Raji (cell line): Measurements from ENCODE around the gene MTHFSD.

ENCODE experiments used
- POLR2A ChIP-seq: IDR thresholded peaks from 2 replicates; pipeline ENCODE4 v1.6.1; 2011; ENCODE audit warnings: low read depth, low read length, control low read depth; ENCODE audit not compliant: insufficient read depth

MTHFSD gene

DNA sequence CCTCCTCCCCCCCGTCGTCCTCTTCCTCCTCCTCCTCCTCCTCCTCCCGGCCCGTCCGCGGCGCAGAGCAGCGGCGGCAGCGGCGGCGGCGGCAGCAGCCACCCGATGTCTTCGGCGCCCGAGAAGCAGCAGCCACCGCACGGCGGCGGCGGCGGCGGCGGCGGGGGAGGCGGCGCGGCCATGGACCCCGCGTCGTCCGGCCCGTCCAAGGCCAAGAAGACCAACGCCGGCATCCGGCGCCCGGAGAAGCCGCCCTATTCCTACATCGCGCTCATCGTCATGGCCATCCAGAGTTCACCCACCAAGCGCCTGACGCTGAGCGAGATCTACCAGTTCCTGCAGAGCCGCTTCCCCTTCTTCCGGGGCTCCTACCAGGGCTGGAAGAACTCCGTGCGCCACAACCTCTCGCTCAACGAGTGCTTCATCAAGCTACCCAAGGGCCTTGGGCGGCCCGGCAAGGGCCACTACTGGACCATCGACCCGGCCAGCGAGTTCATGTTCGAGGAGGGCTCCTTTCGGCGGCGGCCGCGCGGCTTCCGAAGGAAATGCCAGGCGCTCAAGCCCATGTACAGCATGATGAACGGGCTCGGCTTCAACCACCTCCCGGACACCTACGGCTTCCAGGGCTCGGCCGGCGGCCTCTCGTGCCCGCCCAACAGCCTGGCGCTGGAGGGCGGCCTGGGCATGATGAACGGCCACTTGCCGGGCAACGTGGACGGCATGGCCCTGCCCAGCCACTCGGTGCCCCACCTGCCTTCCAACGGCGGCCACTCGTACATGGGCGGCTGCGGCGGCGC, 44.4 kb downstream of the MTHFSD start, which contains the start of gene FOXF1:
Gene FOXF1 (plus strand): TSS at position 63 of the 797 bp plus-strand sequence. CDS start 43 bp downstream, at position 106.
- TF ChIP-seq POLR2A, result no peak

DNA sequence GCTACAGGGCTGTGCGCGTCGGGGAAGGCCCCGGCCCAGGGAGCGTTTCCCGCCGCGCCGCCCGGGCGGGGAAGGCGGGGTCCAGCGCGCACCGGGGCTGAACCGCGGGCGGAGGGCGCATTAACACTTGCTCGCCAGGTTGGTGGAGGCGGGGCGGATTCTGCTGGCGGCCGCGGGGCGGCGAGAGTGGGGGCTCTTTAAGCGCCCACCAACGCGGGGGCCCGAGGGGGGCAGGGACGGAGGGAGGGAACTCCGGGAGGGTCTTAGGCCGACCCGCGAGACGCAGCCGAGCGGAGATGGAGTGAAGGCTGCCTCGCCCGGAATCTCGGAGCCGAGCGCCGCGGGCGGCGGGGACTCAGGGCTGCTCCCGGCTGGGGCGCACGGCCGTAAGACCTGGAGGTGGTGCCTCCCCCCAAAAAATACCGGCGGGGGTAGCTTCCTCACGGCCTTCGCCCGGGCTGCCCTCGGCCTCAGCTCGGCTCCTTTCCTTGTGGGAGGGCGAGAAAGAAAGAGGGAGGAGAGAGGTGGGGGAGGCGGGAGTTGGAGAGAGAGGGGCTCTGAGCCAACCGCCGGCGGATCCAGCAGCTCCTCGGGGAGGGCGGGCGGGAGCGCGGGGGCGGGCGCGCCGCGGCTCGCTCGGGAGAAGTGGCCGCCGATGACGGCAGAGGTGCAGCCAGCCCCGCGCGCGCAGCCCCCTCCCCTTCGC, 45.1 kb downstream of the MTHFSD start:
- TF ChIP-seq POLR2A, result no peak

DNA sequence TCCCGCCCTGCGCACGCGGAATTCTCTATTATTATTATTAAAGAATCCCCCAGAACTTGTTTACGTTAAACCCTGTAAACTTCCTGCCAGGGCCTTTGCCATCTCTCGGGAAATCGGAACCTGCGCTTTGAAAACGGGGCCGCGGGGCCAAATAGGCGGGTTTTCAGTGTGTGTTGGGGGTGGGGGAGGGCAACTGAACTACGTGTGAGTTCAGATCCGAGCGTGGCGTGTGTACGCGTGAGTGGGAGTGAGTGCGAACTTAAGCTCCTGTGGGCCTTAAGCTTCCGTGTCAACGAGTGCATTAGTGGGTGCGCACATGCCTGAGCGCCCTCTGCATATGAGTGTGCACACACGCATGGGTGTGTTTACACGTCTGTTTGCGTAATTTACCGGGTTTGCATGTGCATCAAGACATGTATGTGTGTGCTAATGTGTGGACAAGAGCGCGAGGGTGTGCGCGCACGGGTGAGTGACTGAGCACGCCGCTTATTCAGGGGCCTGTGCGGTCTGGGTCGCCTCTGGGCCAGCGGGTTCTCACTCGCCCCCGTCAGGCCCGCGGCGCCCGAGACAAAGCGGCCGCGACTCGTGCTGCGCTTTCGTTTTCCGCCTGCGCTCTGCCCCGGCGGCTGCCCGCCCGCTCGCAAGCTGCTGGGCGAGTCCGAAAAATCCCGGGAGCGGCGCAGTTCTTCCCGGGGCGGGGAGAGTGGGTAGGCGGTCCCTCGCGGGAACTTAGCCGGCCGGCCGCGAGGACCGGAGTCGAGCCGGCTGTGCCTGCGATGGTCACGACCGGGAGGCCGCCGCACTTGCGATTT, 45.9 kb downstream of the MTHFSD start:
- no peak for TF ChIP-seq POLR2A

DNA sequence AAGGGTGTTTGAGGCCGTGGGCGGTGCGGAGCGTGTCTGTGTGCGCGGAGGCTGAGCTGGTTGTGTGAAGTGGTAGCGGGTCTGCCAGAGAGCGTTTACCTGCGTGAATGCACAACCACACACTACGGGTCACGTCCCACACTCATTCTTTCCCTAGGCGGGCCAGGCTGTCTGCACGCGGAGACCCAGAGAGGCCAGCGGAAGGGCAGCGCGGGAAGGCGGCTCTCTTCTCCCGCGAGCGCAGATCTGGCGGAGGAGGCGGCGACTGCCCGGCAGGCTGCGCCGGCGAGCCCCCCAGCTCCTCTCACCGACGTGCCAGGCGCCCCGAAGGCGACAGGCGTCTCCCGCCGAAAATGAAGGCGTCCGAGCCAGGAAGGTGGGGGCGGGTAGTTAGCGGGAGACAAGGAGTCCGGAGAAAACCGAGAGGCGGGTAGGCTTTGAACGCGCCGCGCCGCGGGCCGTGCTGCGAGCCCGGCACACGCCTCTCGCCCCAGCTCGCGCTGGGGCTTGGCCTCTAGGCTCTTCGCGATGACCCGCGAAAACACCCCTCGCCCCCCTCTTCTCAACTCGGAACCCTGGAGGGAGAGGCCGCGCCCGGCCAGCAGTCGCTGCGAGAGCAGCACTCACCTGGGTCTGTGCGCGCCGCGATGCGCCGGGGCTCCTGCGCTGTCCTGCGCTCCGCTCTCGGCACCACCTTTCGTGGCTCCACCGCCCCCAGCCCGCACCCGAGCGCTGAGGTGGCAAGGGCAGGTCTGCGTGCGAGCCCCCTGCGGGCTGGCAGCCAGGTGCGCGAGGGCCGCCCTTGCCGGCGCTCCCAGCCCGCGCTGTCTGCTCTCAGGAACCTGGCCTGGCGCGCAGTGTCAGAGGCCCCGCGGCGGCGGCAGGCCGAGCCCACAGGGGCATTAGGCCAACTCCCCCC, 46.7 kb downstream of the MTHFSD start:
- TF ChIP-seq POLR2A, result no peak

DNA sequence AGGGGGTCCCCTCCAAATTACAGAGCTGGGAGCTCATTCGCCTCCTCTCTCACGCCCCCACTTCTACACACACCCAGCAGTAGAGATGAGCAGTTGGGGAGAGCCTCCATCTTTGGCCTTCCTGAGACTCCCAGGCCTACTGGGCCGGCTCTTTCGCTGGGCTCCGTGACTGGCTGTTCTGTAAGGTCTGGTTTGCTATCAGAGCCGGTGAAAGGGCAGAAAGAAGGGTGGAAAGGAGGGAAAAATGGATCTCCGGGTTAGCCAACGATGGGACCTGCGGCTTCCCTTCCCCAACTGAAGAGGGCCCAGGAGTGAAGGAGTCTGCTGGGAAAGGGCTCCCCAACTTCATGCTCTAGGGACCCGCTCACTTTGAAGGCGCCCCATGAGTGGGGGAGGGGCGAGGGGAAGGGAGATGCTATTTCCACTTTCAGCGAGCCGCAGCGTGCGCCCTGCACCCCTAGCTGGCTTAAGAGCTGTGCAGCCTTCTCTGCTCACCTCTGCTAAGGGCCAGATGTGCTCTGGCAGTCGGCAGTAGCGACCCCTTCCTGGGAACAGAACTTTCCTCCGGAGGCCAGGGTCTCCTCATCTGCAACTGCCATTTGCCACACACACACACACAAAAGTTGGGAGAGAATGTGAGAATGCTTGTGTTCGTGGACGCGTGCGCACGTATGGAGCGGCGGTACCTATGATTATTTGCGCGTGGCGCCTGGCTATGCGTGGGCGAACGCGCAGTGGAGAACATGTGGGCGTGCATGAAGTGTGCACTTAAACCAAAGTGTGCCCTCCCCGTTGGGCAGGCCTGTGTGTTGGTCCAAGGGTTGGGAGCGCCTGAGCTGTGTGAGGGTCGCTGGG, 47.6 kb downstream of the MTHFSD start:
- TF ChIP-seq POLR2A, result no peak

DNA sequence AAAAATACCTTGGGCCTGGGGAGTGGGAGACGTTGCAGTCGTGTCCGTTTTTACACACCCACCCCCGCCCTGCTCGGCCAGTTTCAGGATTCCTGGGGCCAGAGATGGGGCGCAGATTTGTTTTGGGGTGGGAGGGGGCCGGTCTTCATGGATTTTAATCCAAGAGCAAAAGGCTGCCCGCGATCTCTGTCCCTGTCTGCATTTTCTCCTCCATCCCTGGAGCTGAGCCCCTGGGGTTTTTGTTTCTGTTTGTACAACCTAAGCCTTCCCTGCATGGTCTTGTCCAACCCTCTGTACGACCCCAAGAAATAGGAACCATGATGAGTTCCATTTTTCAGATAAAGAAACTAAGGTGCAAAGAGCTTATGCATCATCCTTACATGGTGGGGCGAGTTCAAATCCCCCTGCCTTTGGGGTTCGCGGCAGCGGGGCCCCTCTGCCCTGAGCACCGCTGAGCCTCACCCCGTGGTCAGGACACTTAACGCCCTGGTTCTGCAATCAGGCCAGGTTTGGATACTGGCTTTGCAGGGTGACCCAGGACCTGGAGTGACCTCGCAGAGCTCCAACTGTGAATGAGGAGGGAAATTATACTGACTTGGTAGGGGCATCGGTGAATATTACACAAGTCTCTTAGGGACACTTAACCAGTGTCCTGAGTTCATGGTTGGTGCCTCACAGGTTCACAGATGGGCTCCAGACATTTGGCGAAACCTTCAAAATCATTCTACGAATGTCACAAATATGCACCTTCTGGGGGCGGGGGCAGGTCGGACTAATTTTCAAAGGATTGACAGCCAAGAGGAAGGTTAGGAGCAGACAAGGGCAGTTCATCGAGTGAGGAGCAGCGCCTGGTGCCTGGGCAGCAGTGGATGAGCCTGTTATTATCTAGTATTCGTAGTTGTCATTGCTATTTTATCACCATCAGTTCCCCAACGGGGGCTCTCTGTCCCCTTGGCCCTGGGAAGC, 48.9 kb downstream of the MTHFSD start:
- TF ChIP-seq POLR2A, result no peak

DNA sequence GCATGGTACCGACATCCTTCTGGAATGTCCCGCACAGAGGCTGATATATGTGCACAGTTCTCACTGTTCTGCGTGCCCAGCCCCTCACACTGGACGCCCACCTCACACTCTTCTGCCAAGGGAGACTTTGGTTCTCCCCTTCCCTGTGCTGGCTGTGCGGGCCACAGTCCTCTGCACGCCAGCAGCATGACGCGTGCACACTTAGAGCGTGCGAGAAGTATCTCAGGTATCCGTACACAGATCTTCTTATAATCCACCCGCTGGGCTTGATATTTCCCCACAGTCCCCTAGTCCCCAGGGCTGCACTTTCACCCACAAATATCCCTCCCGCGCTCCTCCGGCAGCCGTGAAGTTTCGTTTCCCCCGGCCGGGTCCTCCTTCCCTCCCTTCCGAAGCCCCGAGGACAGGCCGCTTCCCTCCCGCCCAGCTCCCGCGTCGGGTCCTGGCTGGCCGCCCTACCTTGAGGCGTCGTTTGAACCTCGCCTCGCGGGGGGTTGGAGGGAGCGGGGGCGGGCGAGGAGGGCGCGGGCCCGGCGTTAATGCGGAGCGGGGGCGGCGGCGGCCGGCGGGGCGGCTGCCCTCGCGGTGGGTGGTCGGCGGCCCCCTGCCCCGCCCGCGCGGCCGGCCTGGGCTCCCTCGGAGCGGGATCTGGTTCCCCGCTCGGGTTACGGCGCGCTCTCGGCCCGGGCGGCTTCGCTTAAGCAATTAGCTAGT, 49.7 kb downstream of the MTHFSD start:
- TF ChIP-seq POLR2A, result no peak

DNA sequence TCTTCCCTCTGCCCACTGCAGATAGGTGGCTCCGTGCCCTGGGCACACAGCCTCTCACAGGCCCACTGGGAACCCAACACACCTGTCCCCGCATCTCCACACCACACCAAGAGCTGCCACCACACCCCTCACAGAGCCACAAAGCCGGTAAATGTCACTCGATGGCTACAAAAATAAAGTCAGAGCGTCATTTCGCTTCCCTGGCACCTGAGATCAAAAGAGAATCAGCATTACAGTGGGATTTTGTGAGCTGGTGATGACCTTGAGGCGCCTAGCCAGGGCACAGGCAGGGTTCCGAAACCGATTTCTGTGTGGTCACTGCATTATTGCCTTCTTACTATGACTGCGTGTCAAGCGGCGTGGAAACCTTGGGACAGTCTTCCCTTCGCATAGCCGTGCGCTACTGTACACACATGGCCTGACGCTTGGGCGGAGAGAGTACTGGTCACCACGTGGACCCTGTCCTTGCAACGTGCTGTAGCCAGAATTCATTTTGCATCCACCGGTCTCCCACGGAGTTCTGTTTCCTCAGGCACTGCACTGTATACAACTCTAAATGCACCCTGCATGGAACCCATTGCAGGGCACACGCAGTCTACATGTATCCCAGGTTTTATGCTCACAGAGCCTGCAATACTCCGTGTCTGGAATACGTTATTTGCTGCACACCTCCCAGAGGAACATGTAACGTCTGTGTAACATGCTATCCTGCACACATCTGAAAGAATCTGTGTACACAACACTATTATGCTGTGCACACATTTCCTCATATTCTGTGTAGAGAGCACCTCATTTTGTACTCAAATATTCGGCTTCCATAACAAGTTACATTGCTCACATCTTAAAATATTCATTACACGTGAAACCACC, 50.5 kb downstream of the MTHFSD start:
- no peak for TF ChIP-seq POLR2A

DNA sequence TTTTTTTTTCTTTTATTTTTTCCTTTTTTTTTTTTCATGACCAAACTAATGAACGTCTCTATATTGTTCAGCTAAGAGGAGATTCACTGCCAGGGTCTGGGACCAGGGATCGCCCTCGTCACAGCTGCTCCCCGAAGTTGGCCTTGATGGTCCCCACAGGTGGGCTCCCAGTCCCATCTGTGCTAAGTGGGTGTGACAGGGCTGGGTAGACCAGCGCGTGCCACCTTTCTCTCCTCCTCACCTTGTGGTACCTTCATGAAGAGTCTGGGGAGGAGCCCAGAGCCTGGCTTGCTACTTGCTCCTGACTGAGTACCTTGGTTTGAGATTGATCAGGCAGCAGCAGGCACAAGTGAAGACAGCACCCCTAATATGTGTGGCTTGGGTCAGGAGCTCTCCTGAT, 51.2 kb downstream of the MTHFSD start:
- no peak for TF ChIP-seq POLR2A

DNA sequence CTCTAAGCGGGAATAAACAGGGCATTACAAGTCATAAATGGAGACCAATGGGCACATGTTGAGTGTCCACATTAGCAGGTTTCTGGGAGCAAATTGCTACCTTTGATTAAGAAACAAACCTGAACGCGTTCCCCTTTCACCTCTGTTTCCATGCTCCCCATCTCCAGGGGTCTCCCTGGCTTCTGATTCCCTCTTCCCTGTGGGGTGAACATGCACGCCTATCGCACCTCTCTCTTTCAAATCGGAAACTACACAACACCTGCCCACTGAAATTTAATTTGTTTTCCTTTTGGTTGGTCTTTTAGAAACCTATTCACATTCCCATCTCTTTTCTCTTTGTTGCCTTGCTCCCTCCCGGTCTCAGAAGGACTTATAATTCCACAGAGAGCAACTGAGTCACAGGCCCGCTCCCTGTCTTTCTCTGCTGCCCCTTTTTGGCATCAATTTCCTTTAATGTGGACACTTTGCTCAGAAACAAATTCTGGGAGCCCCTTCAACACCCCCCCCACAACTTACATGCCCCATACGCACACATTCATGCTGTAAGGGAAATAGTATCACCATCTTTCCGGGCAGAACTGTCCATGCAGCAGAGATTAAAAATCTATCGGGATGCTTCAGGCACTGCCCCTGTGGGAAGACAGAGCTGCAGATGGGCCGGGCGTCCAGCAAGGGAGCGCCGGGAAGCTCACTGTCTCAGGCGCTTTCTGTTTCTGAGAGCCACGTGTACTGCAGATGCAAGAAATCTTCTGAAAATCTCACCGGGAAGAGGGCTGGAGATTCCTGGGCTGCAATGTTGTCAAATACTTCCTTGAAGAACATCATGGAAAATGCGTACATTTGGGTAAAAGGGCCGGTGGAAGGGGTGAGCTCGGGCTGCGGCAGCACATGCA, 51.9 kb downstream of the MTHFSD start:
- TF ChIP-seq POLR2A, result no peak
